Activated CD4-positive, CD25-positive, alpha-beta regulatory T cell (primary cell): ENCODE results near the gene DNLZ.
"Not testable (repeated sequence)": the region's sequence is repeated elsewhere in the genome, so short reads cannot be mapped to it uniquely, and the experiment has no call there.

Experiments used
- DNase-seq, 4 experiments: peaks; one replicate each; lab custom pipeline; 2025; lab: John Stamatoyannopoulos, UW

Gene DNLZ

DNA sequence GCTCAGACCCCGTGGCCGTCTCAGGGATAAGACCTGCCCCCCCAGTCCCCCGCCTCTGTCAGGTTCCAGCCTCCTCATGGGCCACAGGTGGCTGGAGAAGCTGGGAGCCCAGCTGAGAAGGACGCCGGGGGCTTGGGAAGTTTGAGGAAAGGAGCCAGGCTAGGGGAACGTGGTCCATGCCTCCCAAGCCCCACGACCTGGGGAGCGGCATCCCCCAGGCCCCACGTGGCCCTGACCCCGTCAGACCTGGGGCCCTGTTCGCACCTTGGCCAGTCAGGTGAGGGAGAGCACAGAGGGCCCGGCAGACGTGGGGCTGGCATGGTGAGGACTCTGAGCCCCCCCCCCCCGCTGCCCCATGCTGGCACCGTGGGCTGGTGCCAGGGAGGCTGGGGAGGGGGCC, 32.5 kb downstream of the DNLZ start:
- DNase-seq, result no peak

DNA sequence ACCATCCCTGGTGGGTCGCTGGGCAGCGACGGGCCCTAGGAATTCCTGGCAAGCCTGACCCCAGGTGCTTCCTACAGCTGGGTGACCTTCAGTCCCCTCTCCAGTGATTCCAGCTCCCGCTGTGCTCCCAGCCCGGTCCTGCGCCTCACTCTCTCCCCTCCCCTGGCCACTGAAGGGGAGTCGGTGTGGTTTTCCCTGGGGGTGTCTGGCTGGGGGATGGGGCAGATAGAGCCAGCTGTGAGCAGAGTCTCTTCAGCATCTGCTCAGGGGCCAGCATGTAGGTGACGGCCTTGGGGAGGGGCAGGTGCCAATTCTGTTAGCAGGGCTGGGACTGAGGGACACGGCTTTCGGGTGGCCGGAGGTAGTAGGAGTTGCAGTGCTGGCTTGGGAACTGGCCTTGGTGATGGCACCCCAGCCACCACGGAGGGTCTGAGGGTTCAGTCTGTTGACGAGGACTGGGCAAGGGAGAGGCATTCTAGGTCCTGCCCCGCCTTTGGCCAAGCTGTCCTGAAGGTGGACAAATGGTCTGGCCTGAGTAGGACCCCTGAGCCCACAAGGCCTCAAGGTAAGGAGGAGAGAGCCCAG, 33.0 kb downstream of the DNLZ start:
- no peak for DNase-seq

DNA sequence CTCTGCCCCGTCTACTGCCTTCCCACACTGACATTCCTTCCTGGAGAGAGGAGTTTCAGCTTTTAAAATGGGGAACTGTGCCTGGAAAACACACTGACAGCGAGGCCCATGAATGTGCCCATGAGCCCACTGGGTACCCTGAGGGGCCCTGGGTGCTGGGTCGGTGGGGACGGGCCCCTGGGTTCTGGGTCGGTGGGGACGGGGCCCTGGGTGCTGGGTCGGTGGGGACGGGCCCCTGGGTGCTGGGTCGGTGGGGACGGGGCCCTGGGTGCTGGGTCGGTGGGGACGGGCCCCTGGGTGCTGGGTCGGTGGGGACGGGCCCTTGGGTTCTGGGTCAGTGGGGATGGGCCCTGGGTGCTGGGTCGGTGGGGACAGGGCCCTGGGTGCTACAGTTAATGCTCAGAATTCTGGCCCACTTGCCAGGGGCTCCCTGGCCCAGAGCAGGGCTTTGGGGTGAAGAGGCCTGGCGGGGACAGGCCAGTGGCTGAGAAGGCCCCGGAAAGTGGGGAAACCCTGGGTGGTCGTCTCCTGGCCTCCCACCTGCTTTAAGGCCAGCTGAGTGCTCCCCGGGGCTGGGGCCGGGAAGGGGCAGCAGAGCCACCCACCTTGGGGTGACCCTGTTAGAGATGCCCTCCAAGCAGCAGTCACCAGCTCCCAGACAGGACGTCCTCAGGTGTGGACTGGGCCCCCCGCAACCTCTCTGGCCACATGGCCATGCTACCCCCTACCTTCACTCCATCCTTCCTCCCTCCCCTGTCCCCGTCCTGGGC, 33.7 kb downstream of the DNLZ start:
- DNase-seq, result no peak

DNA sequence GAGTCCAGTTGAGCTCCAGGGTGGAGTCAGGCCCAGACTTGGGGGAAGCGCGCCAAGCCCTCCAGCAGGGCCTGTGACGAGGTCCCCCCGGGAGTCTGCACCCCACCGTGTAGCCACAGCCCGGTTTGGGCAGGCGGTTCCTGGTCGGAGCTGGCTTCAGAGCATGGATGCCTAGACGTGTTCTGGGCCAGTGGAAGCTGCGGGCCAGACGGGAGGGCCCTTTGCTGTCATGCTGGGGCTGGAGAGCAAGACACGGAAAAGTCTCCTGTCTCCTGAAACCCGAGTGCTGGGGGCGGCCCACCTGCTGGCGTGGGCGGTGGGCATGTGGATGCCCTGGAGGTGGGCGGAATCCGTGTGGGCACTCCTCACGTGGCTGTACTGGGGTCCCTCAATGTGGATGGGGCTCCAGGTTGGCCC, 34.3 kb downstream of the DNLZ start:
- no peak for DNase-seq

DNA sequence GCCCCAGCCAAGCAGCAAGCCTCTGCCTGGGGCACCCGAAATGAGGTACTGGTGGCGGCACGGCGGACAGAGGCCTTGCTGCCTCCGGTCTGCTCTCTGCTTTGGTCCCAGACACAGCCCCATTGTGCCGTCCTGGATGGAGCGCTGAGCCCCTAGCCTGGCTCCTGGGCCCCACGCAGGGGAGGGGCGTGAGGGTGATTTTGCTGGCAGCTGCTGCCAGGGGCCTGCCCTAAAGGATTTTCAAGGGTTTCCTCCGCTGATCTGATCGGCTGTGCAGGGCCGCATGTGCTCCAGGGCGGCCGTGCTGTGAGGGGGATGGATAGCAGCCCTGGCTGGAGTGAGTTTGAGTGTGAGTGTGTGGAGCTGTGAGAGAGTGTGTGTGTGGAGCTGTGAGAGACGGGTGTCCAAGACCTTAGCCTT, 34.9 kb downstream of the DNLZ start:
- no peak for DNase-seq

DNA sequence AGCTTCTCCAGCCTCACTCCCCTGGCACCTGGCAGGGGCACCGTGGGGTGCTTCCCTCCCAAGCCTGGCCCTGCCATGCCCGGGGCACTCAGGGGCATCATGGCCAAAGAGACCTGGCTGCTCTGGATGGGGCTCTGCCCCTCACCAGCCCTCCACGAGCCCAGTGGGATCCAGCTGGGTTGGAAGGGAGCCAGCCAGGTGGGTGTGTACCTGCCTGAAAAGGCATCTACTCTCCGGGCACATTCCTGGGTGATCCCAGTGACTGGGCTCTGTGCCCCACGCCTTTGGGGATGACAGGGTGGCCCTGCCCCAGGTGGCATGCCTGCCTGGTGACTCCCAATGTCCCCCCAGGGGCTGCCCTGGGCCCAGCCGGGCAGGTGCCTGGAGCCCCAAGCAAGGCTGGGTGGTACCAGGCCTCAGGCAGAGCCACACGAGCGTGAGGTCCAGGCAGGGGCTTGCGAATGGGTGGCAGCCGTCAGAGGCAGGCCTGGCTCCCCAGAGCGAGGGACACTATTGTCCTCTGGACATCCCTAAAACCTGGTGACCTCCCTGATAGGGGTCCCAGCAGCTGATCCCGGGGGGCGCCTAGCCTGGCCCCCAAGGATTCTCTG, 35.4 kb downstream of the DNLZ start:
- DNase-seq, result no peak

DNA sequence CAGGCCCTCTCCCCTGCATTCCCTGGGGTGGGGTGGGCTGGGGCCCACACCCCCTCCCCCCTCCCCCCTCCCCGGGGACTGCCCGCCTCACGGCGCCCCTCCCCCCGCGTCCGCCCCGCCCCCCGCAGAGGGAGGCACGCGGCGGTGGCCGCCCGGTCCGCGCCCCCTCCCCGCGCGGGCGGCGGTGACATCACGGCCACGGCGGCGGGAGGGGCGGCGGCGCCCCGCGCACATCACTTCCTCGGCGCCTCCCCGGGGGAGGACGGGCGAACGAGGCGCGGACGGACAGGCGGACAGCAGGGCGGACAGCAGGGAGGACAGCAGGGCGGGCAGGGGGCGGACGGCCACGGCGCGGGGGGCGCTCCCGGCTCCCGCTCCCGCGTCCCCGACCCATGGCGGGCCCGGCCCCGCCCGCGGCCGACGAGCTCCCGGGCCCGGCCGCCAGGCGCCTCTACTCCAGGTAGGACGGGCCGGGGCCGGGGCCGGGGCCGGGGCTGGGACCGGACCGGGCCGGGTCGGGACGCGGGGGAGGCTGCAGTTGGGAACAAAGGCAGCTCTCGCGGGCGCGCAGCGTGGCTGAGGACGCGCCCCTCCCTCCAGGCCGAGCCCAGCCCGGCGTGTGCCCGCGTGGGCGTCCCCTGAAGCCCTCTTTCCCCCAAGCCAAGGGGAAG, 36.1 kb downstream of the DNLZ start, which contains the start of gene GPSM1:
Gene GPSM1 (plus strand): TSS at position 236 of the 671 bp plus-strand sequence. CDS start 157 bp downstream, at position 393.
- no peak for DNase-seq

DNA sequence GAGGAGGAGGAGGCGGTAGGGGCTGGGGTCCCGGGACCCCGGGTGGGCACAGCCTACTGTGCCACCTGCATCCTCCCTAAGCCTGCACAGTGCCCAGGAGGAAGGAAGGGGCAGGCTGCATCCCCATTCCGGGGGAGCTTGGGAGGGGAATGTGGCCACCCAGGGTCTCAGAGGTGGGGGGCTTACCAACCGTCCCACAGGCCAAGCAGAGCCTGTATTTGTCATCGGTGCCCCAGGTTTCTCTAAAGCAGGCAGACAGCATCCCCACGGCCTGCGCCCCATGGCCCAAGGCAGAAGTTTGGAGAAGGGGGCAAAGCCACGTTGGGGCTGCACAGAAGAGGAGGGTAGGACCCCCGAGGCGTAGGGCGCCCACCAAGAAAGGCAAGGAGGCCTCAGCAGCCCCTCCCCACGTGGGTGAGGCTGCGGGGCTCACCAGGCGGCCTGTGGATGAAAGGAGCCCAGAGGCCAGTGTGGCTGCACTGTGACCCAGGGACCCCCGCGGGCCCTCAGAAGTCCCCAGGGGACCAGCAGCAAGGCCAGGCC, 36.7 kb downstream of the DNLZ start:
- no peak for DNase-seq

DNA sequence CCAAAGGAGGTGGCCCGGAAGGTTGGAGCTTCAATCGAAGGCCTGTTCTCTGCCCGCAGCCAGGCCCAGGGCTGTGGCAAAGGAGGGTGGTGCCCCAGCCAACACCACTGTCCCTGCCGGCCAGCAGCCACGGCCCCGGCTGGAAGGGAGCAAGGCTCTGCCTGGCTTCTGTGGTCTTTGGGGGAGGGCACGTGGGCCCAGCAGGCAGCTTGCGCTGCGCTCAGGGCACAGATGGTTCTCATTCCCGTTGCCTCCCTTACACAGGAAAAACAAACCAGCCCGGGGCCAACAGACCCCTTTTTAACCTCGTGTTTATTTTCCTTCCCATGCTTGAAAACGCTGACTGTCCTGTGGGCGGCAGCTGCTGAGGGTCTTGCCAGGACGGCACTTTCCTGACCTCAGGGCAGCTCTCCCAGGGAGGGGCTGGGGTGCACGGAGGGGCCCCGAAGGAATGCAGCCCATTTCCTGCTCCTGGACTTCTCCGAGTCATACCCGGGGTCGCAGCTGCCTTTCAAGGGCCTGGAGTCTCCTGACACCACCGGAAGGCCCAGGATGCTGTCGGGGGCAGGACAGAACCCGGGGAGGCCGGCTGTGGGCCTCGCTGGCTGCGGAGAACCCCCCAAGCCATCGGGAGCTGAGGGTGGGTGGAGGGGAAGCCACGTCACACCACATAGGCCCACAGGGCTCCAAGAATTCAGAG, 37.3 kb downstream of the DNLZ start:
- DNase-seq, result no peak

DNA sequence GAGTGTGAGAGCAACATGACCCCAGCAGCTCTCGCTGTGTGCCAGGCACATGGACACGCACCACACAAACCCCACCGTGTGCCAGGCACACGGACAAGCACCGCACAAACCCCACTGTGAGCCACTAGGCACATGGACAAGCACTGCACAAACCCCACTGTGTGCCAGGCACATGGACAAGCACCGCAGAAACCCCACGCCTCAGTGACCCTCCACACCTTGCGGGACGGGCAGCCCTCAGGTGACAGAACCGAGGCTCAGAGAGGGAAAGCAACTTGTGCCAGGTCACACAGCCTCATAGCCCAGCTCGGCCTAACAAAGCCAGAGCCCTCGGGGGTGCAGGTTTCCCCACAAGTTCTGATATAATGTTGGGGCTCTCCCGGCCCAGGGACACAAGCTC, 38.2 kb downstream of the DNLZ start:
- no peak for DNase-seq

DNA sequence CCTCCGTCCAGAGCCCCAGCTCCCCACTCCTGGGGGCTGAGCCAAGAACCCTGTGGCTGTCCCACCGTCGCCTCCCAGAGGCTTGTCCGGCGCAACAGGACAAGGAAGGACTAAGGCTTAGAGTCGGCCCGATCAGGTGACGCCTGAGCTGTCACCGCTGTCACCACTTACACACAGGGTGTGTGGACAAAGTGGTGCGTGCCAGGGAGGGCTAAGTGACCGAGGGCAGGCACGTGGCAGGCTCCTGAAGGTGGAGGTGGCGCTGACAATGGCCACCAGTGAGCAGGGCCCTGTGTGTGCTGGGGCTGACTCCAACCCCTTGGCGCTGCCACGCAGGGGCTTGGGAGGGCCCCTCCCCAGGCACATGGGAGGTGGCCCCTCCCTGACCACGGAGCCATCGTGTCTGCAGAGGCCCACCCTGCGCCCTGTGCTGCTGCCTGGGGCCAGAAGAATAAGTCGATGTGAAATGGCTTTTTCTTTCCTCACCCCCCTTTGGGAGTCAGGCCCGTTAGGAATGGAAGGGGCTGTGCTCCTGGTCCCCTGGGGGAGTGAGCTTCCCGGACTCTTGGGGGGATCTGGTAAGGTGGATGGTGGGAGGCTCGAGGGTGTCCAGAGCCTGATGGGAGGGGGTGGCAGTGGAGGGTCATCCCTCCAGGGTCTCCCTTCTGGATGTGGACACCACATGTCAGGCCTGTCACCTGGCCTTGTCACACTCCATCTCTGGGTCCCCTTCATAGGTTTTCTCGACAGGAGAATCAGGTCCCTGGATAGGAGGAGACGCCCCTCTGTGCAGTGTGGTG, 38.8 kb downstream of the DNLZ start:
- no peak for DNase-seq

DNA sequence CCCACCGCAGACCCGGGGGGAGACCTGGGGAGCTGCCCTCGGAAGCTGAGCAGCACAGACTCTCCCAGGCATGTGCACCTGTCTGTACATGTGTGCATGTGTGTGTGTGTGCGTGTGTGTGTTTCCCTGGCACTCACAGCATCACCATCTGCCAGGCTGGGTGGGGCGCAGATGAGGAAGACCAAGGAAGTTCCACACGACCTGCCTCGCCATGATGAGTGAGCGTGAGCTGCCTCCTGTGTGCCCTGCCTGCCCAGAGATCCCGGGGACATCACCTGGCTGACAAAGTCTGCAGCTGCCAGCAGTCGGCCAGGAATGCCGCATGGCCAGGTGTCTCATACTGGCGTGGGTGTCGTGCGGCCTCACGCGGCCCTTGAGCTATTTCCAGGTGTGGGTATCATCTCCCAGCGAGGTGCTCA, 40.2 kb downstream of the DNLZ start:
- DNase-seq, result no peak

DNA sequence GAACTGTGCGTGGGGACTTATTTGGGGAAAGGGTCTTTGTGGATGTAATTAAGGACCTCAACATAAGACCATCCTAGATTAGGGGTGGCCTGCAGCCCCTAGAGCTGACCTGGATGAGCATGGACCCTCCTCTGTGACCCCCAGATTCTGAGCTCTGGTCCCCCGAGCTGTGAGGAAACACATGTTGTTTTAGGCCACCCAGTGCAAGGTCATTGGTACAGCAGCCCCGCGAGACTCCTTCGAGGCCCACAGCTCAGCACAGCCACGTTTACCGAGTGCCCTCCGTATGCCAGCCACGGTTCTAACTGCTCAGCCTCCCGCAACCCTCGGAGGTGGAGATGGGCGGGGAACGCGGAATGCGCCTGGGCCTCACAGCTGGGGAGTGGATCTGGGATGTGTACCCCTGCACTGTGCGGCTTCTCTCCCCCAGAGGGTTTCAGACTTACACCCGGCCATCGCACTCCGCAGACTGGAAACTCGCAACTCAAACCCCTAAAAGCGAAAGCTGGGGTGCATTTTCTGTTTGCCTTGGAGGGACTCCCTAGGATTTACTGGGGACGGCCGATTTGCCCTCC, 40.7 kb downstream of the DNLZ start:
- no peak for DNase-seq

DNA sequence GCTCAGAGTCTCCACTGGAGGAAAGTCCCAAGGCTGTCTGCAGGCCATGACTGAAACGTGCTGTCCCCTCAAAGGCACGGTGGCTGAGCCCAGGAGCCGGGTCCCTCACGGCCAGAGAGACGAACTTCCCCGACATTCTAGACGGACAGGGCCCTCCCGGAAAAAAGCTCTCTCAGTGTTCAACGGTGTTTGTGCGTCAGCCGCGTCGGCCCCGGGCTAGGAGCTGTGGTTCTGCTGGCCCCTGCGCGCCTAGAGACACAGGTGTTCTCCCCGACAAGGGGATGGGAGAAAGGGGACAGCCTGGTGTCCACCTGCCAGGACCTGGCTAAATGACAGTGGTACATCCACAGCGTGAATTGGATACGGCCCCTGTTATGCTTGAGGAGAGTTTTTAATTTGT, 42.0 kb downstream of the DNLZ start:
- no peak for DNase-seq

DNA sequence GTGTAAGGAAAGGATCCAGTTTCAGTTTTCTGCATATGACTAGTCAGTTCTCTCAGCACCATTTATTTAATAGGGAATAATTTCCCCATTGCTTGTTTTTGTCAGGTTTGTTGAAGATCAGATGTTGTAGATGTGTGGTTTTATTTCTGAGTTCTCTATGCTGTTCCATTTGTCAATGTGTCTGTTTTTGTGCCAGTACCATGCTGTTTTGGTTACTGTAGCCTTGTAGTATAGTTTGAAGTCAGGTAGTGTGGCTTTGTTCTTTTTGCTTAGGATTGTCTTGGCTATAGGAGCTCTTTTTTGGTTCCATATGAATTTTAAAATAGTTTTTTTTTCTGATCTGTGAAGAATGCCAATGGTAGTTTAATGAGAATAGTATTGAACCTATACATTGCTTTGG, 42.6 kb downstream of the DNLZ start:
- DNase-seq, result not testable (repeated sequence)

DNA sequence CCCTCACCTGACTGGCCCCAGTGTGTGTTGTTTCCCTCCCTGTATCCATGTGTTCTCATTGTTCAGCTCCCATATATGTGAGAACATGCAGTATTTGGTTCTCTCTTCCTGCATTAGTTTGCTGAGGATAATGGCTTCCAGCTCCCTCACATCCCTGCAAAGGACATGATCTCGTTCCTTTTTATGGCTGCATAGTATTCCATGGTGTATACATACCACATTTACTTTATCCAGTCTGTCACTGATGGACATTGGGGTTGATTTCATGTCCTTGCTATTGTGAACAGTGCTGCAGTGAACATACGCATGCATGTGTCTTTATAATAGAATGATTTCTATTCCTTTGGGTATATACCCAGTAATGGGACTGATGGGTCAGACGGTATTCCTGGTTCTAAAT, 43.6 kb downstream of the DNLZ start:
- DNase-seq, result not testable (repeated sequence)

DNA sequence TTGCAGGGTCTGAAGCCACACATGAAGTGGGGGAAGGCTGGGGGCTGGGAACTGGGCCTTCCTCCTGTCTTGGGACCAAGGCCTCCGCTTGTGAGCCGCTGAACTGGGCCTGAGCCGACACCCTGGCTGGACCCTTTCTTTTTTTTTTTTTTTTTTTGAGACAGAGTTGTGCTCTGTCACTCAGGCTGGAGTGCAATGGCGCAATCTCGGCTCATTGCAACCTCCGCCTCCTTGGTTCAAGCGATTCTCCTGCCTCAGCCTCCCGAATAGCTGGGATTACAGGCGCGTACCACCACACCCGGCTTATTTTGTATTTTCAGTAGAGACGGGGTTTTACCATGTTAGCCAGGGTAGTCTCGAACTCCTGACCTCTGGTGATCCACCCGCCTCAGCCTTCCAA, 44.3 kb downstream of the DNLZ start:
- DNase-seq, result not testable (repeated sequence)

DNA sequence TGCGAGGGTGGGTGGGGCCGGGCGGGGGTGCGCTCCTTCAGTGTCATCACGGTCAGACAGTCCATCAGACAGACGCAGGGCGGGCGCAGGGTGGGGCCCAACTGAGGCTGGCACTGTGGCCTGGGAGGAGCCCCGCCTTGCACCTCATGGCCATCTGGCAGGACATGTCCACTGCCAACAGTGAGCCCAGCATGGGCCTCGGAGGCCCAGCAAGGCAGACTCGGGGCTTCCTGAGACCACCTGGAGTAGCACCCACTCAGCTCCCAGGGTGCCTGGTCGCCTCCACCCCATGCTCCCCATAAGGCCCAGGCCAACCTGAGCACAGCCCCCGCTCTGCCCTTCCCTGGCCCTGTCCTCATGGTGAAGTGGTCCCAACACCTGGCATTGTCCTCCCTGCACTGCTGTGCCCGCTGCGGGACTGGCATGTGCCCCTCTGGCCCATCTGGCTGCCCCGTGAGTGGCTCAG, 44.7 kb downstream of the DNLZ start:
- DNase-seq, result no peak

DNA sequence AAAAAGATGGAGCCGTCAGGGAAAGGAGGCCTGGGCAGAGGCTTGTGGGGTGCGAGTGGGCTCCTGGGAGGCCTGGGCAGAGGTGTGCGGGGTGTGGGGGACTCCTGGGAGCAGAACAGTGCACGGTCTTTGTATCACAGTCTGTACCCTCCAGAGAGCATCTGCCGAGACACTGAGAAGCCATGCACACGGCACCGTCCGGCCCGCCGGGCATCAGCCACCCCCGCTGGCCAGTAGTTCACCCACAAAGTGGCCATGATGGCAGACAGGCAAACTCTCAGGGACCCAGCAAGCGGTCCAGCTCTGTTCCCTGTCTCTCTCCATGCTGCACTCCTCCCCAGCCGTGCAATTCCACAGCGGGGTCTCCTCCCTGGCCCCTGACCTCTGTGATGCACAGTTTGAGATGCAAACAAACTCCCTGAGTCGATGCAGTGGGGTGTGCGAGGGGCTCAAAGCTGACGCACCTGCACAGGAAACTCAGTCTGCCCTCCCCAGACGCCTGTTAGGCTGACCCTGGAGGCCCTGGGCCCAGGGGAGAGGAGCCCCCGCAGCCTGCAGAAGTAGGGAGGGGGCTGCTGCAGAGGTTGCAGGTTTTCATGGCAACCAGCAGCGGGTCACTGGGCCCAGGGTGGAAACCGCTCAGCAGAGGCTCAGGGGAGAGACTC, 45.3 kb downstream of the DNLZ start:
- no peak for DNase-seq

DNA sequence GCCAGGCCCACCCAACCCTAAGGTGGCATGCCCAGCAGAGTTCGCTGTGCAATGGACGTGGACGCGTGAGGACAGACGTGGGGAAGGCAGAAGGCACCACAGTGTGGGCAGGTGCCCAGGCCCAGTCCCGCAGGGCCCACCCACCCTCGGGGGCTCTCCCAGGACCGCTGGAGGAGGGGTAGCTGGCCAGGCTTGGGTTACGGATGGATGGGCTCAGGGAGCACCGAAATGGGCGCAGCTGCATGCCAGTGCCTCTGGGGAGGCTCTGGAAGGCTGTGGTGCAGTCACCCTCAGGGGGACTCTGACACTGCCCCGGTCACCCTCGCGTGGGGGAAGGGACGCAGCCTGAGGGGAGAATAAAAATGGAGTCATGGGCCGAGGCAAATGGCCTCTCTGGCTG, 45.8 kb downstream of the DNLZ start:
- no peak for DNase-seq
